GM12878 (cell line): ENCODE data around the gene CD84.

Experiments used
- CHD4 ChIP-seq: fragments of 200-600 bp; sonication (generic); IDR thresholded peaks from 2 replicates; pipeline ENCODE4 v1.6.1; 2016; ENCODE audit warnings: mild to moderate bottlenecking
- CTCF ChIP-seq, 3 experiments: IDR thresholded peaks in 2 of 3; conservative IDR thresholded peaks in 1 of 3; 2 replicates each; pipeline ENCODE4 v1.5.1; 2011; ENCODE audit warnings: low read depth in 3 of 3, low read length in 3 of 3, mild to moderate bottlenecking in 3 of 3, control low read depth in 2 of 3, moderate library complexity in 2 of 3, inconsistent platforms in 1 of 3, mixed read lengths in 1 of 3; ENCODE audit not compliant: control insufficient read depth in 2 of 3, insufficient read depth in 1 of 3; ENCODE audit errors: extremely low read depth in 1 of 3
- MAX ChIP-seq: IDR thresholded peaks from 2 replicates; pipeline ENCODE4 v1.6.1; 2012; ENCODE audit warnings: low read depth, low read length, improper control_type of control experiment
- MYC ChIP-seq: IDR thresholded peaks from 2 replicates; pipeline ENCODE4 v1.6.1; 2011; ENCODE audit warnings: mild to moderate bottlenecking, low read length, moderate library complexity, inconsistent platforms; ENCODE audit not compliant: insufficient read depth, insufficient replicate concordance, insufficient read length, severe bottlenecking
- NR2F1 ChIP-seq: fragments of 450-650 bp; conservative IDR thresholded peaks from 2 replicates; pipeline ENCODE4 v1.6.1; 2017; ENCODE audit warnings: mild to moderate bottlenecking
- NRF1 ChIP-seq: conservative IDR thresholded peaks from 2 replicates; pipeline ENCODE4 v1.6.1; 2011; ENCODE audit warnings: mild to moderate bottlenecking, low read depth, low read length, improper control_type of control experiment
- POLR2A ChIP-seq: IDR thresholded peaks from 2 replicates; pipeline ENCODE4 v1.6.1; 2011; ENCODE audit warnings: low read depth, mild to moderate bottlenecking, low read length
- POLR2AphosphoS5 ChIP-seq: IDR thresholded peaks from 2 replicates; pipeline ENCODE4 v1.6.1; 2011; ENCODE audit warnings: mild to moderate bottlenecking, low read length, inconsistent platforms
- SUPT20H ChIP-seq: IDR thresholded peaks from 2 replicates; pipeline ENCODE4 v1.6.1; 2011; ENCODE audit warnings: low read depth, mild to moderate bottlenecking, low read length, moderate library complexity, borderline replicate concordance; ENCODE audit not compliant: control insufficient read depth

DNA sequence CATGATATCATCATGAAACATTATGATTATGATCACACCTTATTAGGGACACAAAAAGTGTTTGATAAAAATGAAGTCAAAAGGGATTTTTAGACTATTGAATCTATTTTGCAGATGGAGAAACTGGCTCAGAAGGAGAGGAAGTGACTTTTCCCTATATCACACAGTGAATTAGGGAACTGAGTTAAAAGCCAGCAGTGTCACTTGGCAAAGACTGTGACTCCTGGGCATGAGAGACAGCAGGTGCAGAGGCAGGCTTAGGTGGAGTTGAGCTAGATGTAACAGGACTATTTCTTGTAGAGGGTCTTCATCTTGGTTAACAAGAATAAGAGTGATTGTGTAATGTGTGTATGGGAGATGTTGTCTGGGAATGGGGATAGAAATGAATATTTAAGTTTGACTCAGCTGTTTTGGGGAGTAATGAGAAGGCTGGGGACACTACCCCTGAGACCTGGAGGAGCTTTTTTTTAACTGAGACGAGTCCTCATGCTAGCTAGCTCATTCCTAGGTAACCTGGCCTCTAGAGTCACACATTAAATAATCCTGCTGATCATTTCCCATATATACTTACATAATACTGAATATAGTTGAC is 1.0 kb upstream of the CD84 start:
- no peak for TF ChIP-seq MYC
- TF ChIP-seq CHD4, result no peak
- no peak for TF ChIP-seq NRF1
- no peak for TF ChIP-seq CTCF (IDR thresholded peaks at IDR 0.05 in 2 of 3, conservative IDR thresholded peaks at IDR 0.05 in 1 of 3; ENCODE audit: control insufficient read depth in 2 of 3, extremely low read depth in 1 of 3, insufficient read depth in 1 of 3, low read depth in 3 of 3, low read length in 3 of 3)
- TF ChIP-seq NR2F1, result no peak
- TF ChIP-seq MAX, result no peak
- no peak for TF ChIP-seq SUPT20H
- no peak for TF ChIP-seq POLR2A
- TF ChIP-seq POLR2AphosphoS5, result no peak
